ENCODE data around the gene MSI2.

DNA sequence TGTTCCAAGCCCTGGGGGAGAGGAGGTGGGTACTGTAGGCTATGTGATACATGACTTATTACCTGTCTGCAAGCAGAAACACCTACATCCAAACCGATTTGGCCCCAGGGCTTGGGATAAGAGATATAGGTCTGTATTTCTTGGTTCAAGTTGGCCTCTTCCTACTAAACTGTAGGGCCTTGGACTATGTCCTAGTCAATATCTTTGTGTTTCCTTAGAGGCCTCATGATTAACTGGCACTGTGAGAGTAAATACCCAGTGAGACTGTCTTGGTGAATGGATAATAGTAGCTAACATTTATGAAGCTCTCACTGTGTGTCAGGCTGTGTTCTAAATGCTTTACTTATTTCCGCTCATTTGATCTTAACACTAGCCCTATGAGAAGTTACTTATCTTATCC, 70.0 kb downstream of the MSI2 start:
- TF ChIP-seq POLR2A (IDR thresholded peaks at IDR 0.05): no peak
- no peak for TF ChIP-seq CTCF (IDR thresholded peaks at IDR 0.05)
- TF ChIP-seq POLR2AphosphoS5 (IDR thresholded peaks at IDR 0.05): no peak
